Measurements from ENCODE around the gene NR0B1. TPM values are rescaled to one million over a fixed set of nuclear protein-coding genes. Genes with fewer than 3 reads are reported as not detected.

NR0B1 gene
- total and polyA plus RNA-seq, 5 donors: not detected

DNA sequence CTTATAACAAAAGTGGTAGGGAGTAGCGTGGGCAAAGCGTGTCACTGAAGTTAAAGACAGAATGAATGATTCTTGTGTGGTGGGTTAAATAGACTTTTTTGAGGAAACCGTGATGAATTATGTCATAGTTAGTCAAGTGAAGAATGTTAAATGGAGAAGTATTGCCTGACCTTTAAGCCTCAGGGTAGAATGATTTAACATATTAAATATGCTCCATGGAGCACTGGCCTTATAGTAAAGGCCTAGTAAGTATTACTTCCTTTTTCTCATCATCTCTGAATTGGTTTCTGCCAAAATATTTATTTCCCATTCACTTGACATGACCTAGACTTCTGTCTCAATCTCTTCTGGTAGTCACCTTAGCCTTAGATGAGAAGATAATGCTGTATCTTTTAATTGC, 38.6 kb downstream of the NR0B1 start:
- WGBS: 87% methylated on average over 3 of the region's 3 CpGs
- DNase-seq: no peak
- Histone ChIP-seq H3K9me3 (ENCODE audit: control insufficient read depth, low read length) (no peaks in the 10 kb centered on the region), H3K4me3 (ENCODE audit: low read length) (no peak overlapping the region), H3K27me3 (ENCODE audit: control insufficient read depth, insufficient read depth) (no peaks in the 10 kb centered on the region), H3K4me1 (ENCODE audit: control insufficient read depth, insufficient read depth, low read length) (no peaks in the 10 kb centered on the region), H3K27ac (ENCODE audit: low read length) (no peak overlapping the region)
- no peak for ATAC-seq
- intact Hi-C loops (cut with DNase I): loop anchor here in 1 of 4 donors (10.0 kb wide), 1 partner anchor 234 kb away; no protein-coding TSS in a partner anchor

DNA sequence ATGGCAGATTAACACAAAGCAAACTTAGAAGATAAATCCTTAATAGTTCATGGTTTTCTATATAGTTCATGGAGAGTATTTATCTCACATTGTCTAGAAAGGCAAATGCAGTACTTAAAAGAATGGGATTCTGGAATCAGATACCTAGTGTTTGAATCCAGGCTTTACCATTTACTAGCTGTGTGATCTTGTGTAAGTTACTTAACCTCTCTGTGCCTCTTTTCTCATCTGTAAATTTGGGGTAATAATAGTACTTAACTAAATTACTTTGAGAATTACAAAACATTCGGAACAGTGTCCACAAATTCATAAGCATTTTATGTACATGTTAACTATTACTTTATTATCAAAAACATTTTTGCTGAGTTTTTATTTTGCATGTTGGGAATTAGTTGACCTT, 46.4 kb downstream of the NR0B1 start:
- no peaks in the 10 kb centered on the region for H3K27me3 ChIP-seq (ENCODE audit: control insufficient read depth, insufficient read depth)
- no peak for ATAC-seq
- no peak for DNase-seq
- no peak overlapping the region for H3K27ac ChIP-seq (ENCODE audit: low read length)
- no peaks in the 10 kb centered on the region for H3K9me3 ChIP-seq (ENCODE audit: control insufficient read depth, low read length)
- no peak overlapping the region for H3K4me3 ChIP-seq (ENCODE audit: low read length)
- WGBS: 83% methylated on average over 1 of the region's 1 CpG
- H3K4me1 ChIP-seq (ENCODE audit: control insufficient read depth, insufficient read depth, low read length): no peaks in the 10 kb centered on the region
- intact Hi-C loops (cut with DNase I): no loop called here

DNA sequence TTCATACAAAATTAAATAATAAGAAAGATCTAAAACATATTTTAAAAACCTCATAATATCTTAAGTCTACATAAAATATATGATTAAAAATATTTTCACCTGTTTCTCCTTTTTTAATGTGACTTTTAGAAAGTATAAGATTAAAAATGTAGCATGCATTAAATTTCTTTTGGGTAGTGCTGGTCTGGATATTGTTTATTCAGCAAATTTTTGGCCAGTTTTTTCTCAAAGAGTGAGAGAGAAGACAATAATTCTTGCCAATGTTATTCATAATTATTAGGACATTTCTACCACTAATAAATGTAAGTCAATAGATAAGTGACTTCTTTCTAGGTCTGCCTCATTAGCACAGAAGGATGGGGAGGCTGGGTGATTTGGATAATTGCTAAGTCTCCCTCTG, 48.2 kb downstream of the NR0B1 start:
- ATAC-seq: no peak
- no peaks in the 10 kb centered on the region for H3K9me3 ChIP-seq (ENCODE audit: control insufficient read depth, low read length)
- H3K4me3 ChIP-seq (ENCODE audit: low read length): no peak overlapping the region
- H3K4me1 ChIP-seq (ENCODE audit: control insufficient read depth, insufficient read depth, low read length): no peaks in the 10 kb centered on the region
- H3K27me3 ChIP-seq (ENCODE audit: control insufficient read depth, insufficient read depth): no peaks in the 10 kb centered on the region
- intact Hi-C loops (cut with DNase I): no loop called here
- H3K27ac ChIP-seq (ENCODE audit: low read length): no peak overlapping the region
- DNase-seq: no peak

DNA sequence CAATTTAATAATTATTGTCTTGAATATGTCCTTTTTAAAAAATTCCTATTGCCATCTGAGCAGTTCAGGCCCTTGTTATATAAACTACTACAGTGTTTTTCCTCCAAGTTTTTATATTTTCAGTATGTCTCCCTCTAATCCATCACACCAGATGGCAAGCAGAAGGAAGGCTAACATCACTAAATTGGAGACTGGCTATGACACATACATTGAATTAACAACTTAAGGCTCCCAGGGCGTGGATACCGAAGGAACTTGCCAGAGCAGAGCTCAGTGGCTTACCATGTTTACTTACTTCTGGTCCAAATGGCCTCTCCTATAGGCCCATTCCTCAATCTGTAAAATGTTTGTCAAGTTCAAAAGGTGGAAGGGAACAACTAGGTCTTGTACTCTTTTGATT, 49.3 kb downstream of the NR0B1 start:
- intact Hi-C loops (cut with DNase I): no loop called here
- Histone ChIP-seq H3K4me3 (ENCODE audit: low read length) (no peak overlapping the region), H3K9me3 (ENCODE audit: control insufficient read depth, low read length) (no peaks in the 10 kb centered on the region), H3K27ac (ENCODE audit: low read length) (no peak overlapping the region), H3K4me1 (ENCODE audit: control insufficient read depth, insufficient read depth, low read length) (no peaks in the 10 kb centered on the region), H3K27me3 (ENCODE audit: control insufficient read depth, insufficient read depth) (no peaks in the 10 kb centered on the region)
- 83% methylated on average over 2 of the region's 2 CpGs for WGBS
- no peak for DNase-seq
- no peak for ATAC-seq

Other genes with a start within 250 kb of the NR0B1 start
- not detected for gene MAGEB2, start 93.8 kb downstream of the NR0B1 start, total RNA-seq
- gene MAGEB2, start 93.8 kb downstream of the NR0B1 start, polyA plus RNA-seq: not detected
- gene MAGEB3, start 78.7 kb downstream of the NR0B1 start, total RNA-seq: not detected
- gene MAGEB3, start 78.7 kb downstream of the NR0B1 start, polyA plus RNA-seq: not detected
- gene MAGEB4, start 67.4 kb downstream of the NR0B1 start, total RNA-seq: not detected
- gene MAGEB4, start 67.4 kb downstream of the NR0B1 start, polyA plus RNA-seq: not detected
- gene MAGEB1, start 62.2 kb downstream of the NR0B1 start, total RNA-seq: not detected
- not detected for gene MAGEB1, start 62.2 kb downstream of the NR0B1 start, polyA plus RNA-seq